Skeletal muscle satellite cell (primary cell): ENCODE data around the gene MTURN. TPM values are rescaled to one million over a fixed set of nuclear protein-coding genes. Genes with fewer than 3 reads are reported as not detected.
A peak's percentile ranks its signal among the peaks of the same experiment; 100 is the strongest.

Source experiments
- H3K27me3 ChIP-seq: 2 replicates; pipeline ENCODE4 v1.7.0; 2013; ENCODE audit warnings: low read length; ENCODE audit not compliant: control insufficient read depth, insufficient read depth
- H3K36me3 ChIP-seq: 2 replicates; pipeline ENCODE4 v1.7.0; 2013; ENCODE audit warnings: mild to moderate bottlenecking, control low read depth, low read length; ENCODE audit not compliant: insufficient read depth
- H3K4me1 ChIP-seq: 2 replicates; pipeline ENCODE4 v1.7.0; 2013; ENCODE audit warnings: low read length; ENCODE audit not compliant: control insufficient read depth, insufficient read depth
- H3K4me2 ChIP-seq: 2 replicates; pipeline ENCODE4 v1.7.0; 2013; ENCODE audit warnings: mild to moderate bottlenecking, low read length
- H3K4me3 ChIP-seq: 2 replicates; pipeline ENCODE4 v1.7.0; 2013; ENCODE audit warnings: low read length
- H3K9ac ChIP-seq: 2 replicates; pipeline ENCODE4 v1.7.0; 2013; ENCODE audit warnings: mild to moderate bottlenecking, low read depth, low read length, moderate library complexity
- H3K9me3 ChIP-seq: replicated peaks from 2 replicates; pipeline ENCODE4 v1.7.0; 2013; ENCODE audit warnings: mild to moderate bottlenecking, control low read depth, low read length
- small RNA-seq: library from RNA; depleted of rRNA; stranded (forward); fragments of <200 nt; gene quantifications from one replicate; pipeline ENCODE3, GENCODE V24; 2012

MTURN gene

DNA sequence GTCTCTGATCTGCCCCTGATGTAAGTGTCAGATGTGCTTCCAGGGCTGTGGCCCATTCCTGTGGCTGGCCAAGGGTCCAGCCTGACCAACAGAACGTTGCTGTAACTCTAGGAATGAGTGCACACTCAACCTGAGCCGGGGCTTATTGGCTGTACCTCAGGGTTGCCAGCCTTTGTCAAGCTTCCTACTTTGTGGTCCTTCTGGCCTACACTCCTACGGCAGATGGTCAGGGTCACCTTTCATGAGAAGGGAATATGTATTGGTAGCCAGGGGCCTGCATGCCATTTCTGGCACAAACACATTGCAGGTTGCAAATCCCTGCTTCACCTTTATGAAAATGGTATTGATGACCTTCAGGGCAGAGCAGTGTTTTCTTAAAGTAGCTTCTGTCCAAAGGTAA, 64.5 kb downstream of the MTURN start:
- no peak overlapping the region for H3K9ac ChIP-seq
- peaks cover 13% of the 10 kb centered on the region for H3K9me3 ChIP-seq
- H3K4me2 ChIP-seq = no peak overlapping the region
- no peaks in the 10 kb centered on the region for H3K36me3 ChIP-seq
- no peak overlapping the region for H3K4me3 ChIP-seq
- H3K27me3 ChIP-seq = no peaks in the 10 kb centered on the region
- no peaks in the 10 kb centered on the region for H3K4me1 ChIP-seq

DNA sequence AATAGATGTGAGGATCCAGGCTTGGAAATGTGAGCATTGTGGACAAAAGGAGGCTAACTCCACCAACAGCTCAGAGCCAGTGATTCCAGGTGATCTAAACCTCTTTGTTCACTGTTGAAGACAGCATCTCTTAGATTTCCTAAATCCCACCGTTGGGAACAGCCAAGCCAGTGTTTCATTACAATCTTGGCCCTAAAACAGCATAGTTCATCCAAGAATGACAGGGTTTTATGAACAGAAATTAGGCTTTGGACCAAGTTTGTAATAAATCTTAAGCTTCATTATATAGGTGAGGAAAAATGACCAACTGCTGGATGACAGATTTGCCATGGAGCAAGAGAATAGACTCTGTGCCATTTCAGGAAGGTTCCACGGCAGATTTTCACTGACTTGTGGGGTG, 65.8 kb downstream of the MTURN start:
- Histone ChIP-seq H3K9ac (no peak overlapping the region), H3K9me3 (peaks cover 13% of the 10 kb centered on the region), H3K4me2 (no peak overlapping the region), H3K36me3 (no peaks in the 10 kb centered on the region), H3K4me3 (no peak overlapping the region), H3K4me1 (no peaks in the 10 kb centered on the region), H3K27me3 (no peaks in the 10 kb centered on the region)

DNA sequence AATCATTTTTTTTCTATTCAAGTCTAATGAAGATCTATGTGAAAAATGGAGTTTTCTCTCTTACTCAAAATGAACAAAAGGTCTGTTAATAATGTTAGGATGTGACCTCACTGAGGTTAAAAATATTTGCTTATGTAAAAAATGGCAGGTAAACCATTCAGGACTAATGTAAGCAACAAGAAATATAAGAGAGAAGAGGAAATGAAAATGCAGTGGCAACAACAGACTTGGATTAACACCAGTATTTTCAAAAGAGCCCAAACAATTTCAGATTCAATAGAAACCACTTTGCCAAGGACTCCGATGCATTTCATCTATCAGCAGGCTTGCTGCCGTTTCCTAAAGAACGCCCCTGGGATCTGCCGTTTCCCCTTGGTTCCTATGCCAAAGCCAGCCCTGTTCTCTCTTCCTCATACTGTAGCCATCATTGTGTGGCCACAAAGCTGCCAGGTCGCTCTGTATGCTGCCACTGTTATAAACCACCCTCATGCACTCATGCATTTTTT, 66.4 kb downstream of the MTURN start:
- H3K9ac ChIP-seq = no peak overlapping the region
- no peak overlapping the region for H3K4me3 ChIP-seq
- peaks cover 7% of the 10 kb centered on the region for H3K9me3 ChIP-seq
- H3K36me3 ChIP-seq = no peaks in the 10 kb centered on the region
- H3K4me2 ChIP-seq = no peak overlapping the region
- H3K4me1 ChIP-seq = peaks cover 1% of the 10 kb centered on the region
- H3K27me3 ChIP-seq = no peaks in the 10 kb centered on the region

DNA sequence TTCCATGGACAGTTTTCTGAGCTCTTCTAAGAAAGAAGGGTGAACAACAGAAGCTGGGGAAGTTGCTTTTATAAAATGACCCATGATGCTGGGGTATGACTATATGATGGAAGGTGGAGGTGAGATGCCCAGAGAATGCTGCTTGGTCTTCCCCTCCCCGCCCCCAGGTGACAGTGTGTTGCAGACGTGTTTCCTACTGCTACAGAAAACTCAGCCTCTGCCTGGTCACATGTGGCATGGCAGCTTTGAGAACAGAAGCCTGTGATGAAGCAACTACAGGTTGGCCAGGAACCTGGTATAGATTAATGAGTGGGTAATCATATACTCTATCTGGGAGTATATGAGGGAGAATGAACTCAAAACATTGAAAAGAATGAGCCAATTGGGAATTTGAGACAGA, 67.1 kb downstream of the MTURN start:
- Histone ChIP-seq H3K9ac (no peak overlapping the region), H3K4me1 (peaks cover 8% of the 10 kb centered on the region), H3K4me3 (no peak overlapping the region), H3K36me3 (no peaks in the 10 kb centered on the region), H3K4me2 (no peak overlapping the region), H3K27me3 (no peaks in the 10 kb centered on the region), H3K9me3 (no peaks in the 10 kb centered on the region)

DNA sequence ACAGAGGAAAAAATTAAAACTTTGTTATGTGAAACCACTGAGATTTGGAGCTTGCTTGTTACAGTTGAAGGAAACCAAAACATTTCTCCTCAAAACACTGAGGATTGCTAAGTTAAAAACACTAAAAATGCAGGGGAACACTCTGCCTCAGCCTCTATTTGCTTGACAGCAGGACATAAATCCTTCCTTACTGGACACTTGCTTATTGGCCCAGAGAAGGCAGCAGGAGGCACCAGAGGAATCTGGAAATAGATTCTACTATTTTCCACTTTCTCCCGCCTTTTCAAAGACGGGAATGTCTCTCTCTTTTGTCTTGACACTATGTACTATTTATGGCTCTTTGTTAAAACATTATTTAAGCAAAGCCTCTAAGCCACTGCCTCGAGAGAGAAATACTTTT, 67.9 kb downstream of the MTURN start:
- no peak overlapping the region for H3K4me3 ChIP-seq
- H3K36me3 ChIP-seq = no peaks in the 10 kb centered on the region
- H3K9ac ChIP-seq = no peak overlapping the region
- H3K27me3 ChIP-seq = no peaks in the 10 kb centered on the region
- H3K4me2 ChIP-seq = no peak overlapping the region
- peaks cover 8% of the 10 kb centered on the region for H3K4me1 ChIP-seq
- H3K9me3 ChIP-seq = no peaks in the 10 kb centered on the region

DNA sequence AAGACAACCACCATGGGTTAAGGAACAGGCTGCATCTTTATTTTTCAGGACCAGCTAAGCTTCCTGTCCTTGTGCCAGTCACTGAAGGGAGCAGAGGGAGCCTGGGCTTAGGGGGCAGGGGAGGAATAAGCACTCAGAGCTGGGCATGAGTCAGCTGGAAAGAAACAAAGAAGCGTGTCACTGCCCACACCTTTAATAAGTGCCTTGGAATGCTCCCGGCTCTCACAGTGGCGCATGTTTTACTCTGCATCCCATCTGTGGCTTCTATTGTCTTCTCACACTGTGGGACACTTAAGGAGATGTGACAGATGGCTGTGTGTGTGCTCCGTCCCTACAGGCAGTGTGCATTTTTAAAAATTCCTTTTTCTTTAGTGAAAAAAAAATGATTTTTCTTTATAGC, 71.7 kb downstream of the MTURN start:
- peak overlapping the region; percentile 4 for H3K4me2 ChIP-seq
- no peaks in the 10 kb centered on the region for H3K27me3 ChIP-seq
- H3K9ac ChIP-seq = no peak overlapping the region
- no peak overlapping the region for H3K4me3 ChIP-seq
- H3K9me3 ChIP-seq = no peaks in the 10 kb centered on the region
- peaks cover 8% of the 10 kb centered on the region for H3K4me1 ChIP-seq
- no peaks in the 10 kb centered on the region for H3K36me3 ChIP-seq

DNA sequence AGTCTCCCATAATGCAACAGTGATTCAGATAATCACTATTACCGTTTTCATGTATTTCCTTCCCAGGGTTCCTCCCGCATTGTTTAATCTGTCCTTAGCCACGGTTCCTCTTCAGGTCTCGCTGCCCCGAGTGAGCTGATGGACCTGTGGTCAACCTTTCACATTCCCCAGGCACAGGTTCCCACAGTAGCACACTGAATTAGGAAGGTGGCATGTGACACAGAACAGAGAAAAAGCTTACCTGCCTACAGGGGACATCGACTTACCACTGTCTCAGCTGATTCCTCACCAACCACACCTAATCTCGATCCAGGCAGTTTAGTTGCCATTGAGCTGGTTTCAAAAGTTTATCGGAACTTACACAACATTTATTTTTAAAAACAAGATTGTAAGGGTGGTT, 72.2 kb downstream of the MTURN start:
- Histone ChIP-seq H3K9me3 (no peaks in the 10 kb centered on the region), H3K36me3 (no peaks in the 10 kb centered on the region), H3K4me2 (no peak overlapping the region), H3K27me3 (no peaks in the 10 kb centered on the region), H3K4me1 (peaks cover 8% of the 10 kb centered on the region), H3K4me3 (no peak overlapping the region), H3K9ac (no peak overlapping the region)

DNA sequence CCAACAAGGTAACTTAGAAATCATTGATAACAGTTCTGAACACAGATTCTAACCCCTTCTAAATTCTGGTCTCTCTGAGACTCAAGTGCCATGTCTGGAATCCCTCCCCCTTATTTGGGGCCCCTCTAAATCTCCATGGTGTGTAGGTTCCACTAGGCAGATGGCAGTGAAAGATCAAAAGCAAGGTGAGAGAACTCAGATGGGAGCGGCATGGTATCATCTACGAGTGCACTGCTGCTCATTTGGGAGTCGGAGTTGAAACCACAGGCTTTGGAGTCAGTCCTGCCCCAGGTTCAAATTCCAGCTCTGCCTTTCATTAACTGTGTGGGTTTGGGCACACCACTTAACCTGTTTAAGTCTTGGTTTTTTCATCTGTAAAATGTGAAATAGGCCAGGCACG, 72.6 kb downstream of the MTURN start:
- H3K9me3 ChIP-seq = no peaks in the 10 kb centered on the region
- H3K4me3 ChIP-seq = no peak overlapping the region
- peaks cover 8% of the 10 kb centered on the region for H3K4me1 ChIP-seq
- H3K4me2 ChIP-seq = no peak overlapping the region
- H3K27me3 ChIP-seq = peaks cover 2% of the 10 kb centered on the region
- no peak overlapping the region for H3K9ac ChIP-seq
- no peaks in the 10 kb centered on the region for H3K36me3 ChIP-seq

DNA sequence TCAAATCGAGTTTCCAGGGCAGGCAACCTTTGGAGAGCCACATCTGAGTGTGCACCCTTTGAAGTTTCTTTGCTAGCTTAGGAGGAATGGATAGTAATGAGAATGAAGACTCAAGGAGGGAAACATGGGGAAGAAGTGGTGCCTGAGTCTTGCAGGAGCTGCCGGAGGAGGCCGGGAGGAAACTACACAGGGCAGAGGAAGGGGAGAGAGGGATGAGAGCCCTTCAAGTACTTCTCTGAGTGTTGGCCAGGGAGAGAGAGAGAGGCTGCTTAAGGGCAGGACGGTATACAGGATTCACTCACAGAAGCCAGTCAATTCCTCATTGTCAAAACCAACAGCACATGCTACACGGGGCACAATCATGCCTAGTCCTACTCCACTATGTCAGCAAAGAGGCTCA, 75.2 kb downstream of the MTURN start:
- H3K4me1 ChIP-seq = peaks cover 8% of the 10 kb centered on the region
- H3K36me3 ChIP-seq = no peaks in the 10 kb centered on the region
- H3K9ac ChIP-seq = no peak overlapping the region
- peaks cover 8% of the 10 kb centered on the region for H3K27me3 ChIP-seq
- H3K9me3 ChIP-seq = no peaks in the 10 kb centered on the region
- no peak overlapping the region for H3K4me3 ChIP-seq
- H3K4me2 ChIP-seq = no peak overlapping the region

Small RNA genes lying within 50 kb of the gene (small RNA-seq; reads per million reads assigned to genes)
- gene RPS27P16 = not detected
